SKM-1 treated with dmso at 0.1 percent for 144 hours (cell line): ENCODE results near the gene NCKAP5.

Source experiments
- DNase-seq: peaks from one replicate; lab custom pipeline; 2025; ENCODE audit not compliant: unreplicated experiment; lab: John Stamatoyannopoulos, UW

NCKAP5 gene

GRCh38 chr2:133568172-133568571, at the start of gene NCKAP5:
Gene NCKAP5 (minus strand): TSS chr2:133568463. CDS start chr2:133517526, 50,937 bp downstream.
- DNase-seq, result no peak

GRCh38 chr2:133609664-133610063, 41.4 kb upstream of the NCKAP5 start:
- DNase-seq, result no peak

- no peak for DNase-seq
Observed at GRCh38 chr2:133608291-133608690, 40.0 kb upstream of the NCKAP5 start.

GRCh38 chr2:133607679-133608078, 39.4 kb upstream of the NCKAP5 start:
- DNase-seq, result no peak

- DNase-seq, result no peak
Observed at GRCh38 chr2:133606616-133607015, 38.4 kb upstream of the NCKAP5 start.

GRCh38 chr2:133605766-133606137, 37.5 kb upstream of the NCKAP5 start:
- DNase-seq, result no peak

- no peak for DNase-seq
Observed at GRCh38 chr2:133605011-133605765, 36.9 kb upstream of the NCKAP5 start.

- DNase-seq, result no peak
Observed at GRCh38 chr2:133603109-133603508, 34.8 kb upstream of the NCKAP5 start.

- no peak for DNase-seq
Observed at GRCh38 chr2:133602538-133602937, 34.3 kb upstream of the NCKAP5 start.

- no peak for DNase-seq
Observed at GRCh38 chr2:133600266-133600928, 32.1 kb upstream of the NCKAP5 start.

- no peak for DNase-seq
Observed at GRCh38 chr2:133599811-133600210, 31.5 kb upstream of the NCKAP5 start.

GRCh38 chr2:133599211-133599803, 31.0 kb upstream of the NCKAP5 start:
- DNase-seq, result no peak

- no peak for DNase-seq
Observed at GRCh38 chr2:133598769-133599168, 30.5 kb upstream of the NCKAP5 start.

- no peak for DNase-seq
Observed at GRCh38 chr2:133596701-133597393, 28.6 kb upstream of the NCKAP5 start.

- DNase-seq, result no peak
Observed at GRCh38 chr2:133591164-133591563, 22.9 kb upstream of the NCKAP5 start.

- no peak for DNase-seq
Observed at GRCh38 chr2:133589456-133589855, 21.2 kb upstream of the NCKAP5 start.

- no peak for DNase-seq
Observed at GRCh38 chr2:133588144-133588543, 19.9 kb upstream of the NCKAP5 start.

GRCh38 chr2:133586978-133587377, 18.7 kb upstream of the NCKAP5 start:
- no peak for DNase-seq

GRCh38 chr2:133581010-133581760, 12.9 kb upstream of the NCKAP5 start:
- no peak for DNase-seq

- DNase-seq, result no peak
Observed at GRCh38 chr2:133579274-133579673, 11.0 kb upstream of the NCKAP5 start.

- no peak for DNase-seq
Observed at GRCh38 chr2:133576714-133577113, 8.5 kb upstream of the NCKAP5 start.
